H9 (cell line): ENCODE measurements around the gene CBFA2T2. TPM values are rescaled to one million over a fixed set of nuclear protein-coding genes. Genes with fewer than 3 reads are reported as not detected.
"Not testable (repeated sequence)": the region's sequence is repeated elsewhere in the genome, so short reads cannot be mapped to it uniquely, and the experiment has no call there.

Experiments used
- DNase-seq: peaks from one replicate; pipeline ENCODE4 v3.0.0-alpha.2; 2017
- H2AFZ ChIP-seq: one replicate; pipeline ENCODE4 v1.6.1; 2013; ENCODE audit warnings: mild to moderate bottlenecking, low read length, control low read depth, moderate library complexity
- H2AK5ac ChIP-seq: 2 replicates; pipeline ENCODE4 v1.6.1; 2013; ENCODE audit warnings: low read length, control low read depth, mixed read lengths; ENCODE audit not compliant: insufficient read length
- H2BK120ac ChIP-seq: one replicate; pipeline ENCODE4 v1.6.1; 2013; ENCODE audit warnings: low read depth, mild to moderate bottlenecking, low read length, control low read depth, inconsistent platforms; ENCODE audit not compliant: poor library complexity, severe bottlenecking
- H2BK12ac ChIP-seq: 2 replicates; pipeline ENCODE4 v1.6.1; 2013; ENCODE audit warnings: low read length, control low read depth, mixed read lengths, low read depth; ENCODE audit not compliant: insufficient read length
- H2BK15ac ChIP-seq: 2 replicates; pipeline ENCODE4 v1.6.1; 2013; ENCODE audit warnings: low read depth, low read length, control low read depth
- H2BK20ac ChIP-seq: one replicate; pipeline ENCODE4 v1.6.1; 2013; ENCODE audit warnings: low read depth, mild to moderate bottlenecking, low read length, control low read depth, inconsistent platforms; ENCODE audit not compliant: poor library complexity, severe bottlenecking
- H2BK5ac ChIP-seq: 2 replicates; pipeline ENCODE4 v1.6.1; 2013; ENCODE audit warnings: low read length, control low read depth, mixed read lengths; ENCODE audit not compliant: insufficient read length
- H3K14ac ChIP-seq: 2 replicates; pipeline ENCODE4 v1.6.1; 2013; ENCODE audit warnings: low read length, control low read depth; ENCODE audit not compliant: insufficient read depth
- H3K18ac ChIP-seq: 2 replicates; pipeline ENCODE4 v1.6.1; 2013; ENCODE audit warnings: low read depth, mild to moderate bottlenecking, mixed read lengths, low read length, control low read depth; ENCODE audit not compliant: insufficient read length
- H3K23ac ChIP-seq: 2 replicates; pipeline ENCODE4 v1.6.1; 2013; ENCODE audit warnings: low read length, control low read depth, mixed read lengths, low read depth; ENCODE audit not compliant: insufficient read length
- H3K23me2 ChIP-seq: 2 replicates; pipeline ENCODE4 v1.6.1; 2013; ENCODE audit warnings: low read depth, mild to moderate bottlenecking, mixed read lengths, low read length, control low read depth; ENCODE audit not compliant: insufficient read length, poor library complexity, severe bottlenecking
- H3K27ac ChIP-seq: 2 replicates; pipeline ENCODE4 v1.5.1; 2013; ENCODE audit warnings: low read length, control low read depth, mixed read lengths, low read depth; ENCODE audit not compliant: insufficient read length
- H3K27me3 ChIP-seq: 2 replicates; pipeline ENCODE4 v1.6.1; 2013; ENCODE audit warnings: low read length, control low read depth, inconsistent platforms; ENCODE audit not compliant: insufficient read depth
- H3K4ac ChIP-seq: 2 replicates; pipeline ENCODE4 v1.6.1; 2013; ENCODE audit warnings: low read depth, mild to moderate bottlenecking, control low read depth, inconsistent platforms, low read length, moderate library complexity
- H3K4me1 ChIP-seq: 2 replicates; pipeline ENCODE4 v1.6.1; 2013; ENCODE audit warnings: low read length, control low read depth, inconsistent platforms; ENCODE audit not compliant: insufficient read depth
- H3K4me2 ChIP-seq: 2 replicates; pipeline ENCODE4 v1.6.1; 2013; ENCODE audit warnings: low read length, control low read depth, mixed read lengths; ENCODE audit not compliant: insufficient read length, insufficient read depth
- H3K56ac ChIP-seq: 2 replicates; pipeline ENCODE4 v1.6.1; 2013; ENCODE audit warnings: low read depth, mild to moderate bottlenecking, mixed read lengths, low read length, control low read depth; ENCODE audit not compliant: insufficient read length
- H3K79me1 ChIP-seq: 2 replicates; pipeline ENCODE4 v1.6.1; 2013; ENCODE audit warnings: low read depth, mild to moderate bottlenecking, moderate library complexity, low read length, control low read depth, inconsistent platforms; ENCODE audit not compliant: insufficient read depth, poor library complexity, severe bottlenecking
- H3K79me2 ChIP-seq: 2 replicates; pipeline ENCODE4 v1.6.1; 2013; ENCODE audit warnings: low read length, control low read depth, inconsistent platforms; ENCODE audit not compliant: insufficient read depth
- H3K9ac ChIP-seq: 2 replicates; pipeline ENCODE4 v1.6.1; 2013; ENCODE audit warnings: low read length, control low read depth, mixed read lengths; ENCODE audit not compliant: insufficient read length; ENCODE audit errors: extremely low read depth
- H3K9me3 ChIP-seq: one replicate; pipeline ENCODE4 v1.6.1; 2013; ENCODE audit warnings: low read depth, low read length, inconsistent platforms; ENCODE audit not compliant: control insufficient read depth
- H3T11ph ChIP-seq: one replicate; pipeline ENCODE4 v1.6.1; 2013; ENCODE audit warnings: mild to moderate bottlenecking, low read length, control low read depth, inconsistent platforms
- H4K20me1 ChIP-seq: one replicate; pipeline ENCODE4 v1.6.1; 2013; ENCODE audit not compliant: control insufficient read depth, insufficient read length, insufficient read depth
- H4K5ac ChIP-seq: 2 replicates; pipeline ENCODE4 v1.6.1; 2013; ENCODE audit warnings: low read depth, mild to moderate bottlenecking, mixed read lengths, low read length, control low read depth; ENCODE audit not compliant: insufficient read length
- H4K8ac ChIP-seq: replicated peaks from 2 replicates; pipeline ENCODE4 v1.6.1; 2013; ENCODE audit warnings: low read length, control low read depth, mixed read lengths, low read depth; ENCODE audit not compliant: insufficient read length
- H4K91ac ChIP-seq: 2 replicates; pipeline ENCODE4 v1.6.1; 2013; ENCODE audit warnings: low read depth, mild to moderate bottlenecking, moderate library complexity, mixed read lengths, low read length, control low read depth; ENCODE audit not compliant: insufficient read length
- H3K27ac Mint-ChIP-seq, 3 experiments: 2 replicates in 2 of 3; 3 replicates in 1 of 3; pipeline ENCODE4 v1.8.0; 2020 to 2021; ENCODE audit warnings: mixed read lengths in 3 of 3, mild to moderate bottlenecking in 1 of 3, moderate library complexity in 1 of 3
- H3K27me3 Mint-ChIP-seq: 2 replicates; pipeline ENCODE4 v1.8.0; 2021; ENCODE audit warnings: low read depth, mild to moderate bottlenecking, moderate library complexity, mixed read lengths
- H3K36me3 Mint-ChIP-seq, 3 experiments: 2 replicates in 2 of 3; 3 replicates in 1 of 3; pipeline ENCODE4 v1.8.0; 2020 to 2021; ENCODE audit warnings: low read depth in 3 of 3, mixed read lengths in 3 of 3; ENCODE audit not compliant: insufficient read depth in 1 of 3
- H3K4me1 Mint-ChIP-seq, 2 experiments: 2 replicates each; pipeline ENCODE4 v1.8.0; 2020; ENCODE audit warnings: mixed read lengths in 2 of 2
- H3K4me3 Mint-ChIP-seq, 2 experiments: 2 replicates in 1 of 2; 3 replicates in 1 of 2; pipeline ENCODE4 v1.8.0; 2020 to 2021; ENCODE audit warnings: mild to moderate bottlenecking in 2 of 2, mixed read lengths in 2 of 2, moderate library complexity in 1 of 2
- H3K9me3 Mint-ChIP-seq, 2 experiments: 2 replicates in 1 of 2; 3 replicates in 1 of 2; pipeline ENCODE4 v1.8.0; 2020; ENCODE audit warnings: mild to moderate bottlenecking in 2 of 2, mixed read lengths in 2 of 2, moderate library complexity in 1 of 2
- WGBS: extraction: QIAGEN DNeasy Blood & Tissue Kit; methylation state at CpG from one replicate; pipeline ENCODE4 v1.1.7; 2013; ENCODE audit warnings: missing lambda C conversion rate, low lambda C conversion rate, mixed read lengths; ENCODE audit not compliant: insufficient read length; ENCODE audit errors: extremely low coverage; 5-methylcytosine and 5-hydroxymethylcytosine counted together
- total RNA-seq: library from RNA; stranded (reverse); gene quantifications from 2 replicates; pipeline ENCODE4 v1.2.1, GENCODE V29; 2021
- TF ChIP-seq, protein P1 (sequence below): fragments of 200-600 bp; sonication (generic); conservative IDR thresholded peaks from 3 replicates; pipeline ENCODE4 v1.8.0; 2021; ENCODE audit warnings: antibody characterized with exemption, mild to moderate bottlenecking

Gene CBFA2T2
- total RNA-seq, 1 experiment from 2014 or later, result 11.2 TPM

GRCh38 chr20:33482581-33482980 is 7.3 kb upstream of the CBFA2T2 start:
- Histone ChIP-seq H3K27ac (no peak overlapping the region), H4K8ac (no peak overlapping the region), H3K18ac (no peak overlapping the region), H2BK120ac (no peak overlapping the region), H3K9me3 (no peaks in the 10 kb centered on the region), H3K23me2 (no peaks in the 10 kb centered on the region), H3K23ac (no peak overlapping the region), H3T11ph (no peak overlapping the region), H4K91ac (no peak overlapping the region), H3K4me2 (no peak overlapping the region), H3K4me1 (no peaks in the 10 kb centered on the region; the same call in 1 of the 2 replicates), H3K79me1 (no peaks in the 10 kb centered on the region), H2BK12ac (no peak overlapping the region), H4K5ac (no peak overlapping the region), H3K14ac (no peak overlapping the region), H3K4ac (no peak overlapping the region), H3K27me3 (no peaks in the 10 kb centered on the region), H3K79me2 (no peaks in the 10 kb centered on the region), H2AFZ (no peak overlapping the region), H4K20me1 (no peaks in the 10 kb centered on the region), H2BK20ac (no peak overlapping the region), H3K56ac (no peak overlapping the region), H2BK5ac (no peak overlapping the region), H3K9ac (no peak overlapping the region), H2AK5ac (no peak overlapping the region), H2BK15ac (no peak overlapping the region)
- Mint-ChIP-seq H3K4me1 (peaks cover 11 to 15% of the 10 kb centered on the region in 2 experiments), H3K4me3 (no peak overlapping the region), H3K36me3 (no peaks in the 10 kb centered on the region; a peak in 1 of 7 replicates), H3K27me3 (no peaks in the 10 kb centered on the region; the same call in 1 of the 2 replicates), H3K27ac (peak overlapping the region in 1 of 3 experiments; percentile 30; a peak in 1 of 7 replicates), H3K9me3 (no peaks in the 10 kb centered on the region)
- no CpG with 5 or more reads among the region's 6 CpGs for WGBS
- TF ChIP-seq, protein P1, sequence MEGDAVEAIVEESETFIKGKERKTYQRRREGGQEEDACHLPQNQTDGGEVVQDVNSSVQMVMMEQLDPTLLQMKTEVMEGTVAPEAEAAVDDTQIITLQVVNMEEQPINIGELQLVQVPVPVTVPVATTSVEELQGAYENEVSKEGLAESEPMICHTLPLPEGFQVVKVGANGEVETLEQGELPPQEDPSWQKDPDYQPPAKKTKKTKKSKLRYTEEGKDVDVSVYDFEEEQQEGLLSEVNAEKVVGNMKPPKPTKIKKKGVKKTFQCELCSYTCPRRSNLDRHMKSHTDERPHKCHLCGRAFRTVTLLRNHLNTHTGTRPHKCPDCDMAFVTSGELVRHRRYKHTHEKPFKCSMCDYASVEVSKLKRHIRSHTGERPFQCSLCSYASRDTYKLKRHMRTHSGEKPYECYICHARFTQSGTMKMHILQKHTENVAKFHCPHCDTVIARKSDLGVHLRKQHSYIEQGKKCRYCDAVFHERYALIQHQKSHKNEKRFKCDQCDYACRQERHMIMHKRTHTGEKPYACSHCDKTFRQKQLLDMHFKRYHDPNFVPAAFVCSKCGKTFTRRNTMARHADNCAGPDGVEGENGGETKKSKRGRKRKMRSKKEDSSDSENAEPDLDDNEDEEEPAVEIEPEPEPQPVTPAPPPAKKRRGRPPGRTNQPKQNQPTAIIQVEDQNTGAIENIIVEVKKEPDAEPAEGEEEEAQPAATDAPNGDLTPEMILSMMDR, result no peak
- DNase-seq, result no peak

DNA sequence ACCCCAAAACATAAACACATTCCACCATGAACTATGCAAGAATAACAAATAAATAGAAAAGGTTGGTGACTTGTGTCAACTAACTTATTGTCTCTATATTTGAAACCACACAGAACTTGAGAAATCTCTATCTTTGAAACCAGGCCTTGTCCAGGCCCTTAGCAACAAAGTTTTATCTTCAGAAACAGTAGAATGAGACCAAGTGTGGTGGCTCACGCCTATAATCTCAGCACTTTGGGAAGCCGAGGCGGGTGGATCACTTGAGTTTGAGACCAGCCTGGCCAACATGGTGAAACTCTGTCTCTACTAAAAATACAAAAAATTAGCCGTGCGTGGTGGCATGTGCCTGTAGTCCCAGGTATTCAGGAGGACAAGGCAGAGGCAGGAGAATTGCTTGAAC is 6.7 kb upstream of the CBFA2T2 start:
- H2BK5ac ChIP-seq, H3K14ac ChIP-seq, H3K27me3 ChIP-seq, H4K5ac ChIP-seq, H2BK12ac ChIP-seq, H3K9me3 ChIP-seq, H3K27ac Mint-ChIP-seq, DNase-seq, H3K4me2 ChIP-seq, H3K18ac ChIP-seq, H3K4me1 ChIP-seq, H3K23me2 ChIP-seq, H2AFZ ChIP-seq, H2AK5ac ChIP-seq, H3K9me3 Mint-ChIP-seq, H3K79me1 ChIP-seq, H3K79me2 ChIP-seq, H3K27ac ChIP-seq, H2BK120ac ChIP-seq, H4K20me1 ChIP-seq, H2BK20ac ChIP-seq, H3K9ac ChIP-seq, H3K56ac ChIP-seq, H3K36me3 Mint-ChIP-seq, H3K23ac ChIP-seq, H3K27me3 Mint-ChIP-seq, H3T11ph ChIP-seq, H3K4ac ChIP-seq, H2BK15ac ChIP-seq, H4K91ac ChIP-seq, H4K8ac ChIP-seq, H3K4me1 Mint-ChIP-seq, H3K4me3 Mint-ChIP-seq: not testable (repeated sequence)
- no CpG with 5 or more reads among the region's 5 CpGs for WGBS
